OCI-LY7 (cell line): Measurements from ENCODE around the gene ABCA2. TPM values are rescaled to one million over a fixed set of nuclear protein-coding genes. Genes with fewer than 3 reads are reported as not detected.
"Not testable (repeated sequence)": the region's sequence is repeated elsewhere in the genome, so short reads cannot be mapped to it uniquely, and the experiment has no call there.

Source experiments
- BruUV-seq: library from RNA; stranded (reverse); fragments of 400-500 nt; replicated peaks from 2 replicates; lab custom pipeline; 2021; lab: Mats Ljungman, UMichigan
- CTCF ChIA-PET: fragments of 300-600 bp; sonication (Branson Sonifier 250); formaldehyde crosslinking; loops from one replicate; lab custom pipeline; 2022; ENCODE audit warnings: antibody characterized with exemption; ENCODE audit not compliant: unreplicated experiment; lab: Charles Lee
- POLR2A ChIA-PET: fragments of 300-600 bp; sonication (Branson Sonifier 250); formaldehyde crosslinking; loops from one replicate; lab custom pipeline; 2022; ENCODE audit warnings: antibody characterized with exemption; lab: Charles Lee
- DNase-seq: peaks from one replicate; pipeline ENCODE4 v3.0.0-alpha.2; 2015; ENCODE audit warnings: low spot score
- H2AFZ ChIP-seq: fragments of 200-600 bp; sonication (generic), shearing (Covaris generic); 2 replicates; pipeline ENCODE4 v1.6.1; 2014; ENCODE audit warnings: mild to moderate bottlenecking, antibody characterized with exemption, low read length, moderate library complexity
- H3K27ac ChIP-seq: fragments of 200-600 bp; sonication (generic); 2 replicates; pipeline ENCODE4 v1.5.1; 2014; ENCODE audit warnings: mixed run types, low read depth, mild to moderate bottlenecking, moderate library complexity, low read length, inconsistent platforms; ENCODE audit not compliant: poor library complexity, severe bottlenecking
- H3K36me3 ChIP-seq: fragments of 200-600 bp; sonication (generic); 2 replicates; pipeline ENCODE4 v1.6.1; 2014; ENCODE audit warnings: mild to moderate bottlenecking, antibody characterized with exemption, low read length, moderate library complexity, mixed read lengths; ENCODE audit not compliant: insufficient read depth
- H3K4me1 ChIP-seq: fragments of 200-600 bp; sonication (generic); 2 replicates; pipeline ENCODE4 v1.5.1; 2014; ENCODE audit warnings: mild to moderate bottlenecking, low read length; ENCODE audit not compliant: insufficient read depth, poor library complexity, severe bottlenecking
- H3K4me2 ChIP-seq: fragments of 200-600 bp; sonication (generic); 2 replicates; pipeline ENCODE4 v1.6.1; 2014; ENCODE audit warnings: mild to moderate bottlenecking, low read length
- H3K4me3 ChIP-seq: fragments of 200-600 bp; sonication (generic); 2 replicates; pipeline ENCODE4 v1.5.1; 2014; ENCODE audit warnings: mild to moderate bottlenecking, low read depth, low read length; ENCODE audit not compliant: poor library complexity, severe bottlenecking
- H3K79me2 ChIP-seq: fragments of 200-600 bp; sonication (generic); 2 replicates; pipeline ENCODE4 v1.6.1; 2016; ENCODE audit warnings: low read depth, mild to moderate bottlenecking, low read length, moderate library complexity, mixed read lengths; ENCODE audit not compliant: insufficient read depth
- H3K9me2 ChIP-seq: fragments of 200-600 bp; sonication (generic); 2 replicates; pipeline ENCODE4 v1.6.1; 2016; ENCODE audit warnings: mild to moderate bottlenecking, low read length, mixed read lengths; ENCODE audit not compliant: insufficient read depth
- H3K9me3 ChIP-seq: fragments of 200-600 bp; sonication (generic); 2 replicates; pipeline ENCODE4 v1.6.1; 2014; ENCODE audit warnings: mild to moderate bottlenecking, mixed run types, low read length, mixed read lengths
- H4K20me1 ChIP-seq: fragments of 200-600 bp; sonication (generic); 2 replicates; pipeline ENCODE4 v1.6.1; 2014; ENCODE audit warnings: mild to moderate bottlenecking, antibody characterized with exemption, low read length, moderate library complexity, mixed read lengths; ENCODE audit not compliant: insufficient read depth
- EZH2phosphoT487 ChIP-seq: fragments of 200-600 bp; sonication (generic); IDR thresholded peaks from 2 replicates; pipeline ENCODE4 v1.6.1; 2018; ENCODE audit warnings: low read depth, borderline replicate concordance, mild to moderate bottlenecking, mixed run types, antibody characterized with exemption, low read length, moderate library complexity, mixed read lengths
- intact Hi-C: fragments of 100-400 bp; cut with micrococcal nuclease; formaldehyde crosslinking; loops from one replicate; pipeline ENCODE4 v1.10.0; 2022; ENCODE audit not compliant: unreplicated experiment
- total RNA-seq, 2 experiments: library from RNA; depleted of rRNA in 1 of 2; stranded (reverse); fragments of >200 nt in 1 of 2; shearing (Covaris generic) in 1 of 2; gene quantifications; 2 replicates each; pipeline ENCODE4 v1.2.3, GENCODE V29; 2014 to 2022
- TF ChIP-seq, protein P1 (sequence below): fragments of 200-600 bp; sonication (generic); conservative IDR thresholded peaks from 2 replicates; pipeline ENCODE4 v1.5.1; 2014; ENCODE audit warnings: mild to moderate bottlenecking, antibody characterized with exemption, low read length, moderate library complexity, mixed read lengths

The ABCA2 gene
- total RNA-seq, 2 experiments from 2014 or later = 4.1 to 10.6 TPM

DNA sequence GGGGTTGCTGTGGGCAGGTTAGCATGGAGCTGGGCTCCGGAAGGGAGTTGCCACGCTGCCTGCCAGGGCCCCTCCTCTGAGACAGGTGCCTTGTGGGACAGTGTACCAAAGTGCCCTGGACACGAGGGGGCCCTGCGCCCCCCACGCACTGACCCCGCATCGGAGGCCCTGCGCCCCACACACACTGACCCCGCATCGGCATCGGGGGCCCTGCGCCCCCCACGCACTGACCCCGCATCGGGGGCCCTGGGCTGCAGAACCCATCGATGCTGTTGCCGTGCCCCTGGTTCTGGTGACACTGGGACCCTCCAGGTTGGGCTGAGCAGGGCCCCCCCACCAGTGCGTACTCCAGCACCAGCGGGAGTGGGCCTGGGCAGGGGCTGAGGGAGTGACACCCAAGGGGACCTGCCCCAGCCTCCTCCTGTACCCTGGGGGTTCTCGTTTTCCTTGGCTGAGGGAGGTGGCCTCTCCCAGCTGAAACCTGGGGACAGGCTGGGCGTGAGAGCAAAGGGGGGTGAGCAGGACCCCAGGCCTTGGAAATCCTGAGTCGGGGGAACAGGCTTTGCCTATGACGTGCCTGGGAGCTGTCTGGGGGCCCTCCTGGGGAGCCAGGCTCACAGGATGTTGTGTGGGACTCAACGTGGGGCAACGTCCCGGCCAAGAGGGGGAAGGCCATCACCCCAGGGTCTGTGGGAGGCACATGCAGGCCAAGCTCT lies 35.4 kb upstream of the ABCA2 start:
- Histone ChIP-seq H3K4me1 (peaks cover 7% of the 10 kb centered on the region), H3K27ac (no peak overlapping the region), H2AFZ (no peak overlapping the region), H3K9me2 (no peaks in the 10 kb centered on the region), H3K4me2 (no peak overlapping the region), H3K9me3 (no peaks in the 10 kb centered on the region), H3K79me2 (0 out of 2 replicates have a peak, but pooled peaks cover under 1% of the 10 kb centered on the region), H3K4me3 (no peak overlapping the region), H4K20me1 (no peaks in the 10 kb centered on the region), H3K36me3 (peaks cover 23% of the 10 kb centered on the region; the same call in 1 of the 2 replicates)
- BruUV-seq = no TSS peak
- no peak for TF ChIP-seq EZH2phosphoT487
- intact Hi-C loops = no loop called here
- CTCF ChIA-PET = interaction anchor here (0.6 kb wide), 1 partner anchor 191 kb away, joined by 3 read pairs; no protein-coding TSS in a partner anchor
- POLR2A ChIA-PET = no interaction called here
- no peak for DNase-seq

DNA sequence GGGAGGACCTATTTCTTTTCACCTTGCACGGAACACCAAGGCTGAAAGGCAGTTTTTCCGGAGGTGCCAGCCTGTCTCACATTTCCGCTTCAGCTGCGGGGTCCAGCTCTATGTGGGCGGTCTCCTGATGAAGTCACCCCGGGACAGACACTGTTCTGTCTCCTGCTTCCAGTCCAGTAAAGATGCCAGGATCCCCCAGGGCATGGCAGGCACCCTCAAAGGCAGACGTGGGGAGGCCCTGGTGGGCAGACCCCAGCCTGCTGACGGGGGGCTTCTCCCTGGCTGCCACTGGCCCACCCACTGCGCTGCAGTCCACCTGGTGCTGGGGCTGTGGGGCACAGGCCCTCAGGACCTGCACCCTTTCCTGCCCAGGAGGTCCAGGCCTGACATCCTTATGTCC lies 34.8 kb upstream of the ABCA2 start:
- DNase-seq, H3K4me1 ChIP-seq, H2AFZ ChIP-seq, POLR2A ChIA-PET, H3K27ac ChIP-seq, H3K9me2 ChIP-seq, H4K20me1 ChIP-seq, H3K79me2 ChIP-seq, CTCF ChIA-PET, intact Hi-C loops, H3K4me3 ChIP-seq, H3K4me2 ChIP-seq, BruUV-seq, H3K9me3 ChIP-seq: not testable (repeated sequence)
- H3K36me3 ChIP-seq = peaks cover 23% of the 10 kb centered on the region; the same call in 1 of the 2 replicates

DNA sequence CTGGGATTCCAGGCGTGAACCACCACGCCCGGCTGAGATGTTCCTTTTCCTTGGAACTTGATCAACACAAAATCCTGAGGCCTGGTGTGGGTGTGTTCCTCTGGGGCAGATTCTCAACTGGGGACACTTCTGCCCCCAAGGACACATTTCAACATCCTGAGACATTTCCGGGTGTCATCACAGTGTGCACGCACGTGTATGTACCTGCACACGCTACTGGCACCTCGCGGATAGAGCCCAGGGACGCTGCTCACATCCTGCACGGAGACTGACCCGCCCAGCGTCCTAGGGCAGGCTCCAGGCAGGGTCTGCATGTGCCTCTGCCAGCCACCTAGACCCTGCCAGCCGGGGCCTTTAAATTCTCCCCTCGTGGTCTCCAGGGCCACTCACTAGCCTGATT lies 34.3 kb upstream of the ABCA2 start:
- intact Hi-C loops = no loop called here
- TSS peak; percentile 89 for BruUV-seq
- ChIA-PET POLR2A (no interaction called here), CTCF (no interaction called here)
- Histone ChIP-seq H3K4me3 (no peak overlapping the region), H3K9me3 (no peaks in the 10 kb centered on the region), H2AFZ (no peak overlapping the region), H3K27ac (no peak overlapping the region), H3K79me2 (no peaks in the 10 kb centered on the region), H3K4me1 (no peaks in the 10 kb centered on the region), H3K36me3 (peaks cover 23% of the 10 kb centered on the region; the same call in 1 of the 2 replicates), H3K4me2 (no peak overlapping the region), H4K20me1 (no peaks in the 10 kb centered on the region), H3K9me2 (no peaks in the 10 kb centered on the region)
- no peak for DNase-seq
- no peak for TF ChIP-seq EZH2phosphoT487
- TF ChIP-seq, protein P1, sequence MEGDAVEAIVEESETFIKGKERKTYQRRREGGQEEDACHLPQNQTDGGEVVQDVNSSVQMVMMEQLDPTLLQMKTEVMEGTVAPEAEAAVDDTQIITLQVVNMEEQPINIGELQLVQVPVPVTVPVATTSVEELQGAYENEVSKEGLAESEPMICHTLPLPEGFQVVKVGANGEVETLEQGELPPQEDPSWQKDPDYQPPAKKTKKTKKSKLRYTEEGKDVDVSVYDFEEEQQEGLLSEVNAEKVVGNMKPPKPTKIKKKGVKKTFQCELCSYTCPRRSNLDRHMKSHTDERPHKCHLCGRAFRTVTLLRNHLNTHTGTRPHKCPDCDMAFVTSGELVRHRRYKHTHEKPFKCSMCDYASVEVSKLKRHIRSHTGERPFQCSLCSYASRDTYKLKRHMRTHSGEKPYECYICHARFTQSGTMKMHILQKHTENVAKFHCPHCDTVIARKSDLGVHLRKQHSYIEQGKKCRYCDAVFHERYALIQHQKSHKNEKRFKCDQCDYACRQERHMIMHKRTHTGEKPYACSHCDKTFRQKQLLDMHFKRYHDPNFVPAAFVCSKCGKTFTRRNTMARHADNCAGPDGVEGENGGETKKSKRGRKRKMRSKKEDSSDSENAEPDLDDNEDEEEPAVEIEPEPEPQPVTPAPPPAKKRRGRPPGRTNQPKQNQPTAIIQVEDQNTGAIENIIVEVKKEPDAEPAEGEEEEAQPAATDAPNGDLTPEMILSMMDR = no peak
